Measurements from ENCODE around the gene RIBC2. TPM values are rescaled to one million over a fixed set of nuclear protein-coding genes. Genes with fewer than 3 reads are reported as not detected.

RIBC2 gene
- total and polyA plus RNA-seq, 2 of the 13 experiments (the other 11 are each of a cell fraction or from before 2014, with no cell fraction given): 0.55 TPM; not detected in 1

DNA sequence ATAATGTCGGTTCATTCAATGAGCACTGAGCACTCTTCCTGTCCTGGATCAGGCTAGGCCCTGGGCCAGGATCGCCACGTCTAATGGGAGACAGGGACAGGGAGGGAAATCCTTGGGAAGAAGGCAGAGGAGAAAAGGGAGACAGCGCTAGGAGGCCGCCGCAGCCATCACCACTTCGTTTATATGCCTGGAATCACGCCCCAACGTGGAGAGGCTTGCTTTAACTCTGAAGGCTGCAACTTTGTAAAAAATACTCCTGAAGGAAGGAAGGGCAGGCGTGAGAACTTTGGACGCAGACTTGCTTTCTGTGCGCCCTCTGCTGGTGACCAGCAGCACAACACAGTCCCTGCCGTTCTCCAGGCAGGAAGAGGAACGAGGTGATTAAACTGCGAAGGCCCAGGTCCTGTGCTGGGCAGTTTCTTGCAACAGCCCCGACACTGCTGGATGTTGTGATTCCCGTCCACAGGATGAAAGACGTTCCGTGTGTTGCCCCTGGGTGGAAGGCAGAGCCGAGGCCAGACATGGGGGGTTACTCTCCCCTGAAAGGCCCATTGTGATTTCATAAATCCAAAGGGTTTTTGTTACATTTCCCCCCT is 22.1 kb downstream of the RIBC2 start (continued):
- TF ChIP-seq KLF16 (CRISPR knock-in tag; IDR thresholded peaks at IDR 0.05): 0 out of 4 replicates have a peak, but pooled peaks of 1 of the 2 experiments have one; percentile 45
- peak; percentile 61; the same call in 1 of the 2 replicates for TF ChIP-seq ZGPAT (CRISPR knock-in tag; IDR thresholded peaks at IDR 0.05)
- peak; percentile 70 for TF ChIP-seq ZSCAN25 (CRISPR knock-in tag; IDR thresholded peaks at IDR 0.05)
- no peak for TF ChIP-seq ZNF468 (CRISPR knock-in tag; IDR thresholded peaks at IDR 0.05)
- TF ChIP-seq BATF2 (CRISPR knock-in tag; IDR thresholded peaks at IDR 0.05): no peak
- TF ChIP-seq ZNF274 (CRISPR knock-in tag; IDR thresholded peaks at IDR 0.05): peak; percentile 78
- no peak for TF ChIP-seq SOX13 (IDR thresholded peaks at IDR 0.05)
- peak in 1 of 2 experiments; percentile 37; a peak in 1 of 4 replicates for TF ChIP-seq SOX13 (CRISPR knock-in tag; conservative IDR thresholded peaks at IDR 0.05 in 1 of 2, IDR thresholded peaks at IDR 0.05 in 1 of 2)
- TF ChIP-seq HMGXB4 (CRISPR knock-in tag; IDR thresholded peaks at IDR 0.05; ENCODE audit: borderline replicate concordance in 1 of 2, low read depth in 1 of 2): peak; percentile 85 to 86
- TF ChIP-seq ZNF253 (CRISPR knock-in tag; IDR thresholded peaks at IDR 0.05; ENCODE audit: borderline replicate concordance): no peak
- peak; percentile 58 for TF ChIP-seq PHF5A (CRISPR knock-in tag; IDR thresholded peaks at IDR 0.05; ENCODE audit: low read depth, unreplicated experiment)
- TF ChIP-seq, protein P1, sequence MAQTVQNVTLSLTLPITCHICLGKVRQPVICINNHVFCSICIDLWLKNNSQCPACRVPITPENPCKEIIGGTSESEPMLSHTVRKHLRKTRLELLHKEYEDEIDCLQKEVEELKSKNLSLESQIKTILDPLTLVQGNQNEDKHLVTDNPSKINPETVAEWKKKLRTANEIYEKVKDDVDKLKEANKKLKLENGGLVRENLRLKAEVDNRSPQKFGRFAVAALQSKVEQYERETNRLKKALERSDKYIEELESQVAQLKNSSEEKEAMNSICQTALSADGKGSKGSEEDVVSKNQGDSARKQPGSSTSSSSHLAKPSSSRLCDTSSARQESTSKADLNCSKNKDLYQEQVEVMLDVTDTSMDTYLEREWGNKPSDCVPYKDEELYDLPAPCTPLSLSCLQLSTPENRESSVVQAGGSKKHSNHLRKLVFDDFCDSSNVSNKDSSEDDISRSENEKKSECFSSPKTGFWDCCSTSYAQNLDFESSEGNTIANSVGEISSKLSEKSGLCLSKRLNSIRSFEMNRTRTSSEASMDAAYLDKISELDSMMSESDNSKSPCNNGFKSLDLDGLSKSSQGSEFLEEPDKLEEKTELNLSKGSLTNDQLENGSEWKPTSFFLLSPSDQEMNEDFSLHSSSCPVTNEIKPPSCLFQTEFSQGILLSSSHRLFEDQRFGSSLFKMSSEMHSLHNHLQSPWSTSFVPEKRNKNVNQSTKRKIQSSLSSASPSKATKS (CRISPR knock-in tag; IDR thresholded peaks at IDR 0.05): no peak
- peak; percentile 46; the same call in 1 of the 2 replicates for TF ChIP-seq FOXJ3 (CRISPR knock-in tag; IDR thresholded peaks at IDR 0.05; ENCODE audit: borderline replicate concordance)
- TF ChIP-seq ZNF33B (CRISPR knock-in tag; IDR thresholded peaks at IDR 0.05): 0 out of 2 replicates have a peak, but pooled peaks have one; percentile 46
- TF ChIP-seq, protein P2, sequence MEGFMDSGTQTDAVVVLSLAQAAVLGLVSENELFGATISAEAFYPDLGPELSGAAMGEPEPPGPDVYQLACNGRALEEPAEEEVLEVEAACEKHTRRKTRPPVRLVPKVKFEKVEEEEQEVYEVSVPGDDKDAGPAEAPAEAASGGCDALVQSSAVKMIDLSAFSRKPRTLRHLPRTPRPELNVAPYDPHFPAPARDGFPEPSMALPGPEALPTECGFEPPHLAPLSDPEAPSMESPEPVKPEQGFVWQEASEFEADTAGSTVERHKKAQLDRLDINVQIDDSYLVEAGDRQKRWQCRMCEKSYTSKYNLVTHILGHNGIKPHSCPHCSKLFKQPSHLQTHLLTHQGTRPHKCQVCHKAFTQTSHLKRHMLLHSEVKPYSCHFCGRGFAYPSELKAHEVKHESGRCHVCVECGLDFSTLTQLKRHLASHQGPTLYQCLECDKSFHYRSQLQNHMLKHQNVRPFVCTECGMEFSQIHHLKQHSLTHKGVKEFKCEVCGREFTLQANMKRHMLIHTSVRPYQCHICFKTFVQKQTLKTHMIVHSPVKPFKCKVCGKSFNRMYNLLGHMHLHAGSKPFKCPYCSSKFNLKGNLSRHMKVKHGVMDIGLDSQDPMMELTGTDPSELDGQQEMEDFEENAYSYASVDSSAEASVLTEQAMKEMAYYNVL (CRISPR knock-in tag; IDR thresholded peaks at IDR 0.05; ENCODE audit: borderline replicate concordance): no peak
- TF ChIP-seq EED (CRISPR knock-in tag; IDR thresholded peaks at IDR 0.05): 0 out of 2 replicates have a peak, but pooled peaks have one; percentile 31
- TF ChIP-seq TBX3 (IDR thresholded peaks at IDR 0.05; ENCODE audit: borderline replicate concordance): no peak
- TF ChIP-seq TARDBP (CRISPR knock-in tag; IDR thresholded peaks at IDR 0.05): peak; percentile 56; the same call in 1 of the 2 replicates
- TF ChIP-seq KDM5A (IDR thresholded peaks at IDR 0.05; ENCODE audit: borderline replicate concordance, low read length): no peak
- peak; percentile 76; the same call in 1 of the 2 replicates for TF ChIP-seq ZFP90 (CRISPR knock-in tag; IDR thresholded peaks at IDR 0.05; ENCODE audit: borderline replicate concordance)
- no peak for TF ChIP-seq SATB2 (CRISPR knock-in tag; IDR thresholded peaks at IDR 0.05)

Data from HepG2 (cell line).